GM12891 (cell line): ENCODE data around the gene SPTBN4.
"Not testable (repeated sequence)": the region's sequence is repeated elsewhere in the genome, so short reads cannot be mapped to it uniquely, and the experiment has no call there.

Source experiments
- PAX5 ChIP-seq: IDR thresholded peaks from 2 replicates; pipeline ENCODE4 v1.6.1; 2011; ENCODE audit warnings: low read length, moderate library complexity, mild to moderate bottlenecking; ENCODE audit not compliant: insufficient read depth, severe bottlenecking
- POLR2A ChIP-seq: IDR thresholded peaks from 2 replicates; pipeline ENCODE4 v1.6.1; 2011; ENCODE audit warnings: low read depth, low read length, control low read depth
- POLR2AphosphoS5 ChIP-seq: IDR thresholded peaks from 2 replicates; pipeline ENCODE4 v1.6.1; 2011; ENCODE audit warnings: low read depth, low read length, control low read depth
- SPI1 ChIP-seq: IDR thresholded peaks from 2 replicates; pipeline ENCODE4 v1.6.1; 2011; ENCODE audit warnings: low read depth, low read length, control low read depth
- TAF1 ChIP-seq: IDR thresholded peaks from 2 replicates; pipeline ENCODE4 v1.6.1; 2011; ENCODE audit warnings: low read depth, low read length, control low read depth

DNA sequence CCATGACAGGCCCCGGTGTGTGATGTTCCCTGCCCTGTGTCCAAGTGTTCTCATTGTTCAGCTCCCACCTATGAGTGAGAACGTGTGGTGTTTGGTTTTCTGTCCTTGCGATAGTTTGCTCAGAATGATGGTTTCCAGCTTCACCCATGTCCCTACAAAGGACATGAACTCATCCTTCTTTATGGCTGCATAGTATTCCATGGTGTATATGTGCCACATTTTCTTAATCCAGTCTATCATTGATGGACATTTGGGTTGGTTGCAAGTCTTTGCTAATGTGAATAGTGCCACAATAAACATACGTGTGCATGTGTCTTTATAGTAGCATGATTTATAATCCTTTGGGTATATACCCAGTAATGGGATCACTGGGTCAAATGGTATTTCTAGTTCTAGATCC lies 80.4 kb downstream of the SPTBN4 start:
- TF ChIP-seq POLR2A, POLR2AphosphoS5, TAF1, PAX5, SPI1: not testable (repeated sequence)
